A549 (cell line): ENCODE results near the gene FGF19. TPM values are rescaled to one million over a fixed set of nuclear protein-coding genes. Genes with fewer than 3 reads are reported as not detected.

Source experiments
- ATAC-seq, 2 experiments: fragments of 200-7000 bp in 1 of 2; fragments of >200 bp in 1 of 2; cut with Nextera tagmentation in 1 of 2; cut with Tn5 transposase in 1 of 2; 3 replicates each; pipeline versions ENCODE4 v1.8.0 to v1.9.1; 2018 to 2020; ENCODE audit warnings: mild to moderate bottlenecking in 1 of 2, moderate library complexity in 1 of 2
- CTCF ChIA-PET: fragments of 300-600 bp; sonication (Branson Sonifier 250); formaldehyde crosslinking; extraction: SDS; loops from one replicate; lab custom pipeline; 2021; ENCODE audit warnings: antibody characterized with exemption, inconsistent platforms; lab: Yijun Ruan, JAX
- POLR2A ChIA-PET: fragments of 350-600 bp; formaldehyde crosslinking; extraction: SDS; loops from one replicate; lab custom pipeline; 2021; ENCODE audit warnings: antibody characterized with exemption, inconsistent platforms; lab: Yijun Ruan, JAX
- DNase-seq, 2 experiments: peaks; one replicate each; pipeline versions ENCODE4 v3.0.0 to v3.0.0-alpha.2; 2011 to 2016; ENCODE audit warnings: low read depth in 1 of 2, low spot score in 1 of 2
- FAIRE-seq: peaks from 2 replicates; lab custom pipeline; 2011; peaks lifted over from hg19 to GRCh38; lab: Jason Lieb, UNC
- H3K27ac ChIP-seq, 2 experiments: fragments of >200 bp; sonication (Bioruptor Twin); formaldehyde crosslinking; 3 replicates each; pipeline ENCODE4 v1.5.1; 2016 to 2017
- H3K4me1 ChIP-seq: fragments of >200 bp; sonication (Bioruptor Twin); formaldehyde crosslinking; 3 replicates; pipeline ENCODE4 v1.6.1; 2016
- H3K4me2 ChIP-seq: fragments of >200 bp; sonication (Bioruptor Twin); formaldehyde crosslinking; 3 replicates; pipeline ENCODE4 v1.6.1; 2016
- H3K4me3 ChIP-seq: fragments of >200 bp; sonication (Bioruptor Twin); formaldehyde crosslinking; 3 replicates; pipeline ENCODE4 v1.5.1; 2016
- H3K9me3 ChIP-seq: fragments of >200 bp; sonication (Bioruptor Twin); formaldehyde crosslinking; 3 replicates; pipeline ENCODE4 v1.6.1; 2016
- BHLHE40 ChIP-seq: IDR thresholded peaks from 2 replicates; pipeline ENCODE4 v1.6.1; 2012; ENCODE audit warnings: low read depth, low read length, inconsistent platforms
- CHD4 ChIP-seq: fragments of 200-600 bp; sonication (generic); IDR thresholded peaks from 2 replicates; pipeline ENCODE4 v1.6.1; 2016; ENCODE audit warnings: antibody characterized with exemption, mild to moderate bottlenecking, borderline replicate concordance
- EHMT2 ChIP-seq: fragments of 200-600 bp; sonication (generic); IDR thresholded peaks from 2 replicates; pipeline ENCODE4 v1.6.1; 2016; ENCODE audit warnings: antibody characterized with exemption, low read depth, mild to moderate bottlenecking, moderate library complexity
- FOSB ChIP-seq: fragments of 250-450 bp; sonication (Bioruptor Pico); IDR thresholded peaks from 2 replicates; pipeline ENCODE4 v1.5.0; 2020; ENCODE audit warnings: mild to moderate bottlenecking, moderate library complexity
- FOSL2 ChIP-seq, 2 experiments: fragments of 450-650 bp in 1 of 2; fragments of >200 bp in 1 of 2; sonication (Bioruptor Twin) in 1 of 2; formaldehyde crosslinking; IDR thresholded peaks; 2 replicates each; pipeline versions ENCODE4 v1.5.0 to v1.6.1; 2016 to 2020; ENCODE audit warnings: mild to moderate bottlenecking in 1 of 2, moderate library complexity in 1 of 2
- HOXA7 ChIP-seq: fragments of 250-450 bp; sonication (Bioruptor Pico); IDR thresholded peaks from 2 replicates; pipeline ENCODE4 v1.5.0; 2020; ENCODE audit warnings: mild to moderate bottlenecking, moderate library complexity
- HOXB13 ChIP-seq: fragments of 250-450 bp; sonication (Bioruptor Pico); IDR thresholded peaks from 2 replicates; pipeline ENCODE4 v1.5.0; 2020; ENCODE audit warnings: low read depth, mild to moderate bottlenecking, moderate library complexity
- HOXB5 ChIP-seq: fragments of 250-450 bp; sonication (Bioruptor Pico); IDR thresholded peaks from 2 replicates; pipeline ENCODE4 v1.5.0; 2020; ENCODE audit warnings: mild to moderate bottlenecking, moderate library complexity
- JUN ChIP-seq, 2 experiments: fragments of >200 bp; sonication (Bioruptor Twin); formaldehyde crosslinking; IDR thresholded peaks; 2 replicates in 1 of 2; 3 replicates in 1 of 2; pipeline ENCODE4 v1.6.1; 2016 to 2017
- MAFK ChIP-seq: fragments of 450-650 bp; IDR thresholded peaks from 2 replicates; pipeline ENCODE4 v1.6.1; 2014; ENCODE audit not compliant: partially characterized antibody
- NFE2L2 ChIP-seq: fragments of 150-350 bp; conservative IDR thresholded peaks from 2 replicates; pipeline ENCODE4 v1.6.1; 2014; ENCODE audit warnings: low read length
- PHF8 ChIP-seq: fragments of 200-600 bp; sonication (generic); IDR thresholded peaks from 2 replicates; pipeline ENCODE4 v1.6.1; 2016; ENCODE audit warnings: low read depth, mild to moderate bottlenecking, antibody characterized with exemption, moderate library complexity, borderline replicate concordance
- POLR2A ChIP-seq: IDR thresholded peaks from 2 replicates; pipeline ENCODE4 v1.6.1; 2012; ENCODE audit warnings: mild to moderate bottlenecking, low read length
- RFX5 ChIP-seq: fragments of 450-650 bp; IDR thresholded peaks from 2 replicates; pipeline ENCODE4 v1.7.1; 2014; ENCODE audit warnings: antibody characterized with exemption, mild to moderate bottlenecking, moderate library complexity
- RNF2 ChIP-seq: fragments of 200-600 bp; sonication (generic); IDR thresholded peaks from 2 replicates; pipeline ENCODE4 v1.6.1; 2016; ENCODE audit warnings: low read depth, mild to moderate bottlenecking, antibody characterized with exemption, moderate library complexity, borderline replicate concordance
- SREBF2 ChIP-seq: fragments of 450-650 bp; IDR thresholded peaks from 2 replicates; pipeline ENCODE4 v1.6.1; 2014; ENCODE audit warnings: mild to moderate bottlenecking, moderate library complexity
- TFCP2L1 ChIP-seq: fragments of 250-450 bp; sonication (Bioruptor Pico); IDR thresholded peaks from 2 replicates; pipeline ENCODE4 v1.5.0; 2021; ENCODE audit warnings: mild to moderate bottlenecking
- TP53 ChIP-seq: fragments of 250-450 bp; sonication (Bioruptor Pico); IDR thresholded peaks from 2 replicates; pipeline ENCODE4 v1.5.0; 2021; ENCODE audit warnings: mild to moderate bottlenecking, moderate library complexity
- ZSCAN20 ChIP-seq: fragments of 250-450 bp; sonication (Bioruptor Pico); IDR thresholded peaks from 2 replicates; pipeline ENCODE4 v1.8.0; 2022; ENCODE audit warnings: mild to moderate bottlenecking, moderate library complexity
- whole genome bisulfite sequencing: methylation state at CpG from one replicate; pipeline ENCODE4 v1.1.6; 2017; ENCODE audit errors: missing lambda C conversion rate; 5-methylcytosine and 5-hydroxymethylcytosine counted together
- polyA plus RNA-seq, 4 experiments: library from polyadenylated mRNA; depleted of rRNA in 3 of 4; stranded (reverse); fragments of >200 nt; fragmentation: RNase III in 1 of 4; extraction: RNeasy Plus Mini Kit Qiagen cat#74134 plus additional on column Dnase treatment in 1 of 4; gene quantifications; 2 replicates in 3 of 4; 3 replicates in 1 of 4; pipeline ENCODE4 v1.2.3, GENCODE V29; 2011 to 2017
- TF ChIP-seq, protein P1 (sequence below): IDR thresholded peaks from 2 replicates; pipeline ENCODE4 v1.6.1; 2012; ENCODE audit warnings: low read depth, borderline replicate concordance
- TF ChIP-seq, protein P2 (sequence below): fragments of >200 bp; sonication (Bioruptor Twin); formaldehyde crosslinking; IDR thresholded peaks from 3 replicates; pipeline ENCODE4 v1.6.1; 2016
- TF ChIP-seq, protein P3 (sequence below): fragments of 250-450 bp; sonication (Bioruptor Pico); IDR thresholded peaks from 2 replicates; pipeline ENCODE4 v1.5.0; 2020; ENCODE audit warnings: low read depth, mild to moderate bottlenecking, moderate library complexity
- TF ChIP-seq, protein P4 (sequence below): fragments of 150-350 bp; IDR thresholded peaks from 2 replicates; pipeline ENCODE4 v1.6.1; 2014; ENCODE audit warnings: low read depth, mild to moderate bottlenecking, low read length
- TF ChIP-seq, protein P5 (sequence below): fragments of 250-450 bp; sonication (Bioruptor Pico); IDR thresholded peaks from 2 replicates; pipeline ENCODE4 v1.5.0; 2021; ENCODE audit warnings: mild to moderate bottlenecking, moderate library complexity, borderline replicate concordance
- TF ChIP-seq, protein P6 (sequence below): fragments of >200 bp; sonication (Bioruptor Twin); formaldehyde crosslinking; IDR thresholded peaks from 3 replicates; pipeline ENCODE4 v1.5.1; 2016
- TF ChIP-seq, protein P7 (sequence below): fragments of 200-600 bp; sonication (generic); IDR thresholded peaks from 2 replicates; pipeline ENCODE4 v1.6.1; 2016; ENCODE audit warnings: antibody characterized with exemption, mild to moderate bottlenecking, moderate library complexity

The FGF19 gene
- polyA plus RNA-seq, 2 of the 4 experiments (the other 2 are of a cell fraction), result 0.05 to 0.31 TPM

DNA sequence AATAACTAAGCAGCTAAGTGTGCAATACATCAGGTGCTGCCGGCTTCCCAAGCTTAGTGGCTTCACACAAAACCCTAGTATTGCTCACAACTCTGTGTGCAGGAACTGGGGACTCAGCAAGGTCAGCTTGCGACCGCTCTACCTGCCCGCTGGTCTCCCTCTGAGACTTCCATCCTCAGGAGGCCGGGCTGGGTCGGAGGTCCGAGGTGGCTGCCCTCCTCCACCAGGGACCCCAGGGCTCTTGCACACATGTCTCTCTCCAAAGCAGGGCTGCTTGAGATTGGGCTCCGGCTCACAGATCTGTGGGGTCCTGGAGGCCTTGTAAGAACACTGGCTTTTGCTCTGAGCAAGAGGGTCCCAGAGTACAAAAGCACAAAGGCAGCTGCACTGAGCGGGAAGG is 25.4 kb upstream of the FGF19 start:
- no peak; a peak in 1 of 6 replicates for ATAC-seq
- ChIA-PET POLR2A (no interaction called here), CTCF (interaction anchor here (0.6 to 2.1 kb wide), 5 partner anchors 8 to 263 kb away, joined by 3 to 5 read pairs (median 4); no protein-coding TSS in a partner anchor)
- 54% methylated on average over 7 of the region's 9 CpGs for WGBS
- H3K27ac ChIP-seq, result no peak overlapping the region
- no peak for DNase-seq
- H3K4me3 ChIP-seq, result no peak overlapping the region
- H3K4me1 ChIP-seq, result no peaks in the 10 kb centered on the region
- H3K9me3 ChIP-seq, result peaks cover 4% of the 10 kb centered on the region; the same call in 2 of the 3 replicates
- TF ChIP-seq HOXB5 (CRISPR knock-in tag), result no peak
- no peak for TF ChIP-seq FOSL2 (IDR thresholded peaks at IDR 0.05)
- TF ChIP-seq FOSL2 (CRISPR knock-in tag; IDR thresholded peaks at IDR 0.05), result no peak
- TF ChIP-seq HOXA7 (CRISPR knock-in tag), result no peak
- no peak for TF ChIP-seq ZSCAN20
- no peak for TF ChIP-seq NFE2L2
- TF ChIP-seq EHMT2, result no peak
- TF ChIP-seq RFX5, result no peak
- TF ChIP-seq, protein P1, sequence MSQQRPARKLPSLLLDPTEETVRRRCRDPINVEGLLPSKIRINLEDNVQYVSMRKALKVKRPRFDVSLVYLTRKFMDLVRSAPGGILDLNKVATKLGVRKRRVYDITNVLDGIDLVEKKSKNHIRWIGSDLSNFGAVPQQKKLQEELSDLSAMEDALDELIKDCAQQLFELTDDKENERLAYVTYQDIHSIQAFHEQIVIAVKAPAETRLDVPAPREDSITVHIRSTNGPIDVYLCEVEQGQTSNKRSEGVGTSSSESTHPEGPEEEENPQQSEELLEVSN, result no peak
- TF ChIP-seq SREBF2, result no peak
- TF ChIP-seq TFCP2L1, result no peak
- TF ChIP-seq, protein P2, sequence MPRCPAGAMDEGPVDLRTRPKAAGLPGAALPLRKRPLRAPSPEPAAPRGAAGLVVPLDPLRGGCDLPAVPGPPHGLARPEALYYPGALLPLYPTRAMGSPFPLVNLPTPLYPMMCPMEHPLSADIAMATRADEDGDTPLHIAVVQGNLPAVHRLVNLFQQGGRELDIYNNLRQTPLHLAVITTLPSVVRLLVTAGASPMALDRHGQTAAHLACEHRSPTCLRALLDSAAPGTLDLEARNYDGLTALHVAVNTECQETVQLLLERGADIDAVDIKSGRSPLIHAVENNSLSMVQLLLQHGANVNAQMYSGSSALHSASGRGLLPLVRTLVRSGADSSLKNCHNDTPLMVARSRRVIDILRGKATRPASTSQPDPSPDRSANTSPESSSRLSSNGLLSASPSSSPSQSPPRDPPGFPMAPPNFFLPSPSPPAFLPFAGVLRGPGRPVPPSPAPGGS, result no peak
- no peak for TF ChIP-seq JUN (IDR thresholded peaks at IDR 0.05)
- TF ChIP-seq RNF2, result no peak
- TF ChIP-seq, protein P3, sequence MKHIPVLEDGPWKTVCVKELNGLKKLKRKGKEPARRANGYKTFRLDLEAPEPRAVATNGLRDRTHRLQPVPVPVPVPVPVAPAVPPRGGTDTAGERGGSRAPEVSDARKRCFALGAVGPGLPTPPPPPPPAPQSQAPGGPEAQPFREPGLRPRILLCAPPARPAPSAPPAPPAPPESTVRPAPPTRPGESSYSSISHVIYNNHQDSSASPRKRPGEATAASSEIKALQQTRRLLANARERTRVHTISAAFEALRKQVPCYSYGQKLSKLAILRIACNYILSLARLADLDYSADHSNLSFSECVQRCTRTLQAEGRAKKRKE (CRISPR knock-in tag), result no peak
- TF ChIP-seq BHLHE40, result no peak
- TF ChIP-seq, protein P4, sequence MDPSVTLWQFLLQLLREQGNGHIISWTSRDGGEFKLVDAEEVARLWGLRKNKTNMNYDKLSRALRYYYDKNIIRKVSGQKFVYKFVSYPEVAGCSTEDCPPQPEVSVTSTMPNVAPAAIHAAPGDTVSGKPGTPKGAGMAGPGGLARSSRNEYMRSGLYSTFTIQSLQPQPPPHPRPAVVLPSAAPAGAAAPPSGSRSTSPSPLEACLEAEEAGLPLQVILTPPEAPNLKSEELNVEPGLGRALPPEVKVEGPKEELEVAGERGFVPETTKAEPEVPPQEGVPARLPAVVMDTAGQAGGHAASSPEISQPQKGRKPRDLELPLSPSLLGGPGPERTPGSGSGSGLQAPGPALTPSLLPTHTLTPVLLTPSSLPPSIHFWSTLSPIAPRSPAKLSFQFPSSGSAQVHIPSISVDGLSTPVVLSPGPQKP, result no peak
- no peak for TF ChIP-seq FOSB
- no peak for TF ChIP-seq MAFK
- no peak for TF ChIP-seq PHF8
- TF ChIP-seq, protein P5, sequence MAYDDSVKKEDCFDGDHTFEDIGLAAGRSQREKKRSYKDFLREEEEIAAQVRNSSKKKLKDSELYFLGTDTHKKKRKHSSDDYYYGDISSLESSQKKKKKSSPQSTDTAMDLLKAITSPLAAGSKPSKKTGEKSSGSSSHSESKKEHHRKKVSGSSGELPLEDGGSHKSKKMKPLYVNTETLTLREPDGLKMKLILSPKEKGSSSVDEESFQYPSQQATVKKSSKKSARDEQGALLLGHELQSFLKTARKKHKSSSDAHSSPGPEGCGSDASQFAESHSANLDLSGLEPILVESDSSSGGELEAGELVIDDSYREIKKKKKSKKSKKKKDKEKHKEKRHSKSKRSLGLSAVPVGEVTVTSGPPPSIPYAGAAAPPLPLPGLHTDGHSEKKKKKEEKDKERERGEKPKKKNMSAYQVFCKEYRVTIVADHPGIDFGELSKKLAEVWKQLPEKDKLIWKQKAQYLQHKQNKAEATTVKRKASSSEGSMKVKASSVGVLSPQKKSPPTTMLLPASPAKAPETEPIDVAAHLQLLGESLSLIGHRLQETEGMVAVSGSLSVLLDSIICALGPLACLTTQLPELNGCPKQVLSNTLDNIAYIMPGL, result no peak
- FAIRE-seq, result no peak
- no peak overlapping the region for H3K4me2 ChIP-seq

DNA sequence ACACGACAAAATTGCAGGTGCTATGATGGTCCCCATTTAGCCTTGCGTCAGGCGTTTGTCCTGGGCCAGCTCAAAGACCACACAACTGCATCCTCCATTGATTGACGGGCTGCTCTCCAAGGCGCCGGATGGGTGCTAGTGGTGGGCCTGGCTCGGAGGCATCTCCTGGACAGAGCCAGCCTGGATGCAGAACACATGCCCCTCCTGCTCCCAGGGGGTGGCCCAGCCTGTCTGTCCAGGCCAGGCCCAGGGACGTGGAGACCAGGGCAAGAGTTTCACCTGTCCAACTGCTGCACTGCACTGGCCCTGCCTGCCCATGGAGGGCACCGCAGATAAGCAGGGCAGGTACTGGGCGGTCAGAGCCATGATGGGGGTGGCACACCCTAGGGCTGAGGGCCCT is 23.4 kb upstream of the FGF19 start:
- WGBS, result 78% methylated on average over 3 of the region's 10 CpGs
- Histone ChIP-seq H3K4me2 (no peak overlapping the region), H3K4me1 (no peaks in the 10 kb centered on the region), H3K4me3 (no peak overlapping the region), H3K27ac (no peak overlapping the region), H3K9me3 (no peaks in the 10 kb centered on the region)
- ChIA-PET POLR2A (no interaction called here), CTCF (interaction anchor here (0.7 to 2.1 kb wide), 5 partner anchors 9 to 162 kb away, joined by 3 to 11 read pairs (median 3); no protein-coding TSS in a partner anchor)
- no peak; a peak in 1 of 6 replicates for ATAC-seq
- no peak for FAIRE-seq
- no peak for DNase-seq
- TF ChIP-seq TP53 (CRISPR knock-in tag) (no peak), HOXB13 (CRISPR knock-in tag) (no peak), CHD4 (no peak), POLR2A (no peak)
- TF ChIP-seq, protein P6, sequence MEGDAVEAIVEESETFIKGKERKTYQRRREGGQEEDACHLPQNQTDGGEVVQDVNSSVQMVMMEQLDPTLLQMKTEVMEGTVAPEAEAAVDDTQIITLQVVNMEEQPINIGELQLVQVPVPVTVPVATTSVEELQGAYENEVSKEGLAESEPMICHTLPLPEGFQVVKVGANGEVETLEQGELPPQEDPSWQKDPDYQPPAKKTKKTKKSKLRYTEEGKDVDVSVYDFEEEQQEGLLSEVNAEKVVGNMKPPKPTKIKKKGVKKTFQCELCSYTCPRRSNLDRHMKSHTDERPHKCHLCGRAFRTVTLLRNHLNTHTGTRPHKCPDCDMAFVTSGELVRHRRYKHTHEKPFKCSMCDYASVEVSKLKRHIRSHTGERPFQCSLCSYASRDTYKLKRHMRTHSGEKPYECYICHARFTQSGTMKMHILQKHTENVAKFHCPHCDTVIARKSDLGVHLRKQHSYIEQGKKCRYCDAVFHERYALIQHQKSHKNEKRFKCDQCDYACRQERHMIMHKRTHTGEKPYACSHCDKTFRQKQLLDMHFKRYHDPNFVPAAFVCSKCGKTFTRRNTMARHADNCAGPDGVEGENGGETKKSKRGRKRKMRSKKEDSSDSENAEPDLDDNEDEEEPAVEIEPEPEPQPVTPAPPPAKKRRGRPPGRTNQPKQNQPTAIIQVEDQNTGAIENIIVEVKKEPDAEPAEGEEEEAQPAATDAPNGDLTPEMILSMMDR, result no peak
- TF ChIP-seq, protein P3 (CRISPR knock-in tag), result no peak
- TF ChIP-seq, protein P7, sequence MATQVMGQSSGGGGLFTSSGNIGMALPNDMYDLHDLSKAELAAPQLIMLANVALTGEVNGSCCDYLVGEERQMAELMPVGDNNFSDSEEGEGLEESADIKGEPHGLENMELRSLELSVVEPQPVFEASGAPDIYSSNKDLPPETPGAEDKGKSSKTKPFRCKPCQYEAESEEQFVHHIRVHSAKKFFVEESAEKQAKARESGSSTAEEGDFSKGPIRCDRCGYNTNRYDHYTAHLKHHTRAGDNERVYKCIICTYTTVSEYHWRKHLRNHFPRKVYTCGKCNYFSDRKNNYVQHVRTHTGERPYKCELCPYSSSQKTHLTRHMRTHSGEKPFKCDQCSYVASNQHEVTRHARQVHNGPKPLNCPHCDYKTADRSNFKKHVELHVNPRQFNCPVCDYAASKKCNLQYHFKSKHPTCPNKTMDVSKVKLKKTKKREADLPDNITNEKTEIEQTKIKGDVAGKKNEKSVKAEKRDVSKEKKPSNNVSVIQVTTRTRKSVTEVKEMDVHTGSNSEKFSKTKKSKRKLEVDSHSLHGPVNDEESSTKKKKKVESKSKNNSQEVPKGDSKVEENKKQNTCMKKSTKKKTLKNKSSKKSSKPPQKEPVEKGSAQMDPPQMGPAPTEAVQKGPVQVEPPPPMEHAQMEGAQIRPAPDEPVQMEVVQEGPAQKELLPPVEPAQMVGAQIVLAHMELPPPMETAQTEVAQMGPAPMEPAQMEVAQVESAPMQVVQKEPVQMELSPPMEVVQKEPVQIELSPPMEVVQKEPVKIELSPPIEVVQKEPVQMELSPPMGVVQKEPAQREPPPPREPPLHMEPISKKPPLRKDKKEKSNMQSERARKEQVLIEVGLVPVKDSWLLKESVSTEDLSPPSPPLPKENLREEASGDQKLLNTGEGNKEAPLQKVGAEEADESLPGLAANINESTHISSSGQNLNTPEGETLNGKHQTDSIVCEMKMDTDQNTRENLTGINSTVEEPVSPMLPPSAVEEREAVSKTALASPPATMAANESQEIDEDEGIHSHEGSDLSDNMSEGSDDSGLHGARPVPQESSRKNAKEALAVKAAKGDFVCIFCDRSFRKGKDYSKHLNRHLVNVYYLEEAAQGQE, result no peak
